T-helper 1 cell treated with Interleukin-12 subunit alpha and Interleukin-12 subunit beta and Interleukin-4 antibody, amounts not matched to agents 30 μg/mL and 1 μg/mL, for 36 hours (primary cell): Measurements from ENCODE around the gene PITX2.
A peak's percentile ranks its signal among the peaks of the same experiment; 100 is the strongest.

Source experiments
- H3K27ac Mint-ChIP-seq: one replicate; pipeline ENCODE4 v1.8.0; 2021; ENCODE audit warnings: mild to moderate bottlenecking, mixed read lengths
- H3K27me3 Mint-ChIP-seq: one replicate; pipeline ENCODE4 v1.8.0; 2021; ENCODE audit warnings: low read depth, mixed read lengths
- H3K36me3 Mint-ChIP-seq: one replicate; pipeline ENCODE4 v1.8.0; 2021; ENCODE audit warnings: low read depth, mixed read lengths
- H3K4me1 Mint-ChIP-seq: one replicate; pipeline ENCODE4 v1.8.0; 2021; ENCODE audit warnings: low read depth, mixed read lengths
- H3K4me3 Mint-ChIP-seq: one replicate; pipeline ENCODE4 v1.8.0; 2021; ENCODE audit warnings: mild to moderate bottlenecking, moderate library complexity, mixed read lengths
- H3K9me3 Mint-ChIP-seq: one replicate; pipeline ENCODE4 v1.8.0; 2021; ENCODE audit warnings: mixed read lengths

PITX2 gene

GRCh38 chr4:110621839-110622751, 782 bp downstream of the PITX2 start:
- H3K27ac Mint-ChIP-seq, result peak overlapping the region; percentile 20
- H3K36me3 Mint-ChIP-seq, result no peaks in the 10 kb centered on the region
- H3K27me3 Mint-ChIP-seq, result peaks cover 99% of the 10 kb centered on the region
- H3K4me1 Mint-ChIP-seq, result peaks cover 10% of the 10 kb centered on the region
- H3K9me3 Mint-ChIP-seq, result peaks cover 19% of the 10 kb centered on the region
- peak overlapping the region; percentile 44 for H3K4me3 Mint-ChIP-seq

- H3K4me1 Mint-ChIP-seq, result peaks cover 10% of the 10 kb centered on the region
- H3K36me3 Mint-ChIP-seq, result no peaks in the 10 kb centered on the region
- H3K27me3 Mint-ChIP-seq, result peaks cover 99% of the 10 kb centered on the region
- H3K27ac Mint-ChIP-seq, result peak overlapping the region; percentile 55
- H3K4me3 Mint-ChIP-seq, result no peak overlapping the region
- H3K9me3 Mint-ChIP-seq, result peaks cover 19% of the 10 kb centered on the region
Observed at GRCh38 chr4:110621328-110621812, 1.5 kb downstream of the PITX2 start.

- Mint-ChIP-seq H3K36me3 (no peaks in the 10 kb centered on the region), H3K4me3 (no peak overlapping the region), H3K27ac (peak overlapping the region; percentile 19)
Observed at GRCh38 chr4:110620691-110621327, 2.1 kb downstream of the PITX2 start.

GRCh38 chr4:110620322-110620690, 2.6 kb downstream of the PITX2 start:
- Mint-ChIP-seq H3K27ac (peak overlapping the region; percentile 19), H3K4me3 (no peak overlapping the region), H3K27me3 (peaks cover 99% of the 10 kb centered on the region), H3K36me3 (no peaks in the 10 kb centered on the region), H3K9me3 (peaks cover 19% of the 10 kb centered on the region), H3K4me1 (peaks cover 10% of the 10 kb centered on the region)

More at GRCh38 chr4:110620691-110621327, 2.1 kb downstream of the PITX2 start:
- peaks cover 99% of the 10 kb centered on the region for H3K27me3 Mint-ChIP-seq
- H3K4me1 Mint-ChIP-seq, result peaks cover 10% of the 10 kb centered on the region
- H3K9me3 Mint-ChIP-seq, result peaks cover 19% of the 10 kb centered on the region

- Mint-ChIP-seq H3K4me3 (no peak overlapping the region), H3K4me1 (peaks cover 10% of the 10 kb centered on the region), H3K36me3 (no peaks in the 10 kb centered on the region), H3K27me3 (peaks cover 98% of the 10 kb centered on the region), H3K9me3 (peaks cover 19% of the 10 kb centered on the region), H3K27ac (peak overlapping the region; percentile 52)
Observed at GRCh38 chr4:110619463-110620247, 3.2 kb downstream of the PITX2 start.

- H3K9me3 Mint-ChIP-seq, result peaks cover 19% of the 10 kb centered on the region
- H3K27me3 Mint-ChIP-seq, result peaks cover 97% of the 10 kb centered on the region
- H3K4me3 Mint-ChIP-seq, result no peak overlapping the region
- H3K36me3 Mint-ChIP-seq, result no peaks in the 10 kb centered on the region
- peaks cover 10% of the 10 kb centered on the region for H3K4me1 Mint-ChIP-seq
- H3K27ac Mint-ChIP-seq, result peak overlapping the region; percentile 20
Observed at GRCh38 chr4:110618581-110619462, 4.1 kb downstream of the PITX2 start.

GRCh38 chr4:110617646-110618580, 5.0 kb downstream of the PITX2 start:
- Mint-ChIP-seq H3K4me1 (peaks cover 5% of the 10 kb centered on the region), H3K4me3 (peak overlapping the region; percentile 45), H3K9me3 (peaks cover 10% of the 10 kb centered on the region), H3K36me3 (no peaks in the 10 kb centered on the region), H3K27me3 (peaks cover 97% of the 10 kb centered on the region), H3K27ac (peak overlapping the region; percentile 38)

- H3K36me3 Mint-ChIP-seq, result no peaks in the 10 kb centered on the region
- H3K27me3 Mint-ChIP-seq, result peaks cover 97% of the 10 kb centered on the region
- peaks cover 2% of the 10 kb centered on the region for H3K4me1 Mint-ChIP-seq
- H3K4me3 Mint-ChIP-seq, result no peak overlapping the region
- no peak overlapping the region for H3K27ac Mint-ChIP-seq
- peaks cover 10% of the 10 kb centered on the region for H3K9me3 Mint-ChIP-seq
Observed at GRCh38 chr4:110617075-110617640, 5.7 kb downstream of the PITX2 start.

GRCh38 chr4:110616238-110617074, 6.4 kb downstream of the PITX2 start:
- H3K4me3 Mint-ChIP-seq, result no peak overlapping the region

GRCh38 chr4:110615353-110616237, 7.3 kb downstream of the PITX2 start:
- Mint-ChIP-seq H3K27me3 (peaks cover 96% of the 10 kb centered on the region), H3K9me3 (peaks cover 10% of the 10 kb centered on the region), H3K4me3 (no peak overlapping the region), H3K36me3 (no peaks in the 10 kb centered on the region), H3K27ac (no peak overlapping the region), H3K4me1 (peaks cover 2% of the 10 kb centered on the region)

More at GRCh38 chr4:110616238-110617074, 6.4 kb downstream of the PITX2 start:
- Mint-ChIP-seq H3K27ac (peak overlapping the region; percentile 52), H3K27me3 (peaks cover 98% of the 10 kb centered on the region), H3K36me3 (no peaks in the 10 kb centered on the region), H3K9me3 (peaks cover 10% of the 10 kb centered on the region), H3K4me1 (peaks cover 2% of the 10 kb centered on the region)

- Mint-ChIP-seq H3K36me3 (no peaks in the 10 kb centered on the region), H3K4me3 (no peak overlapping the region), H3K9me3 (peaks cover 6% of the 10 kb centered on the region), H3K27me3 (peaks cover 96% of the 10 kb centered on the region), H3K4me1 (no peaks in the 10 kb centered on the region), H3K27ac (no peak overlapping the region)
Observed at GRCh38 chr4:110614976-110615352, 7.9 kb downstream of the PITX2 start.
